HG03565 (cell line): Measurements from ENCODE around the gene SLC38A8.

Experiments used
- ATAC-seq: cut with Tn5 transposase; IDR thresholded peaks from one replicate; pipeline ENCODE4 v1.9.1; 2021; ENCODE audit warnings: mild to moderate bottlenecking, moderate library complexity; ENCODE audit not compliant: unreplicated experiment

SLC38A8 gene

DNA sequence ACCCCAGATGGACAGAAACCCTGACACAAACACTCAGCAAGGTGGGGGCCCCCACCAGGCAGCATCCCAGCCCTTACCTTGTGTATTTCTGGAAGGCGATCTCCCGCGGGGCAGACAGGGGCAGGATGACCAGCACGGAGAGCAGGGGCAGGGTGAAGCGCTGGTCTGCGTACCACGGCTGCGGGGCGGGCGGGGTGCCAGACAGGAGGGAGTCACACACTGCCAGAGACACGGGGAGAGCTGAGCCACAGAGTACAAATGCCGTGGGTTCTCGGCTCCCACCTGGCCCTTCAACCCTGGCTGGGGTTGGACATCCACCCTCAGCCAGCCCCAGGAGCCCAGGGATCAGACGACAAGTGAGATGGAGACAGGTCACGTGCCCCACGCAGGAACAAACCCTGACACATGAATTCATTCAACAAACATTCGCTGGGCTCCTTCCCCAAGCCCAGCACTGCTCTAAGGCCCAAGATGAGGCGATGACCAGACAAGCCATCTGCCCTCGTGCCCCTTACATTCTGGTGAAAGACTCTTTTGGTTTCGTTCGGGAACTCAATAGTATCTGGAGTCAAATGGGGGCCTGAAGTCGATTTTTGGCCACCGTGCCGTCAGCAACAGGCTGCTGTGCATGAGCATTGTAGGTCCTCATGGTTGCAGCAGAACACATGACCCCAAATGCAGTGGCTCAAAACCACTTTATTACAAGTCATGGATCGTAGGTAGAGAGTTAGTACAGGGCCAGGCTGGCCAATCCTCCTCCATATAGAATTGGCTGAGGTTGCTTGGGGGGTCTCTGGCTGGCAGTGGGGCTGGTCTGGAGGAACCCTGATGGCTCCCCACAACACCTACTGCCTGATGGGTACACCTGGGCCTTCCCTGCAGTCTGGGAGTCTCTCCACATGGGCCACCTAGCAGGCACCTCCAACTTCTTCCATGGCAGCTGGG is 9.1 kb downstream of the SLC38A8 start:
- ATAC-seq: no peak

DNA sequence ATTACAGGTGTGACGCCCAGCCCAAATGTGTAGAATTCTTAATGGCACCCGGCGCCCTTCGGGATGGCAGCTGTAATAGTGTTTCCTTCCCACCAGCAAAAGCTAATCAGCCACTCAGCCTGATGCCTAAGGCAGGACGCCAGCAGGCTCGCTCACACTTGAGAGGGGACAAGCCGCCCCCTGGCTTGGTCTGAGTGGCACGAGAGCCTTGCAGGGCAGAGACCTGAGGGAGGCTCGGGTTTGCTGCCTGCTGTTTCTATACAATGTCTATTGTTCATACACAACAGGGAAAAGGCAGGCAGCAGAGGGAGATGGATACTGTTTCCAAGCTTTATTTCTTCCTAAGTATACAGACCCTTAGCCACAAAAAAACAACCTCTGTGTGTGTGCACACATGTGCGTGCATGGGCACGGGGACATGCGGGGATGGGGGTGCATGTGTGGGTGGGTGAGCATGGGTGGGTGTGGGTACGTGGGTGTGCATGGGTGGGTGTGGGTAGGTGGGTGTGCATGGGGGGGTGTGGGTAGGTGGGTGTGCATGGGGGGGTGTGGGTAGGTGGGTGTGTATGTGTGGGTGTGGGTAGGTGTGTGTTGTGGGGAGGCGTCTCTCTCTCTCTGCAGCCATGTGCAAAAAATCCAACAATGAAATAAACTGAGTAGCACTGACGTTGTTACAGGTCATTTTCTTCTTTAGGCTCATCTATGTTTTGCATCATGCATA is 10.0 kb downstream of the SLC38A8 start:
- no peak for ATAC-seq

DNA sequence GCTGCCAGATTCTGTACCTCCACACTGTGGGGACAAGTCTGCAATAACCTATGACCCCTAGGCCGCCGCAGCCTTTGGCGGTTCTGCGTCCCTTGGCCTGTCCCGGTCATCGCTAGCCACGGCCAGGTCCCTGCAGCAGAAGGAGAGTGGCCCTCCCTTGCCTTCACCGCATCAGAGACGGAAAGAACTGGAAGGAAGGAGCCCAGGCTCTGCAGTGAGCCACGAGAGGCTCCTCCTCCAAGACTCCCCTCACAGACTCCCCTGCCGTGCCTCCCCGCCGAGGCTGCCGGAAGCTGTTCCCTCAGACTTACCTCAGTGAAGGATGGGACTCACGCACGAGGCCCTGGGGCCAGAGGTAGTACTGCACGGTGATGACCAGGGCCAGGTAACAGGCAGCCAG is 11.0 kb downstream of the SLC38A8 start:
- ATAC-seq: no peak

DNA sequence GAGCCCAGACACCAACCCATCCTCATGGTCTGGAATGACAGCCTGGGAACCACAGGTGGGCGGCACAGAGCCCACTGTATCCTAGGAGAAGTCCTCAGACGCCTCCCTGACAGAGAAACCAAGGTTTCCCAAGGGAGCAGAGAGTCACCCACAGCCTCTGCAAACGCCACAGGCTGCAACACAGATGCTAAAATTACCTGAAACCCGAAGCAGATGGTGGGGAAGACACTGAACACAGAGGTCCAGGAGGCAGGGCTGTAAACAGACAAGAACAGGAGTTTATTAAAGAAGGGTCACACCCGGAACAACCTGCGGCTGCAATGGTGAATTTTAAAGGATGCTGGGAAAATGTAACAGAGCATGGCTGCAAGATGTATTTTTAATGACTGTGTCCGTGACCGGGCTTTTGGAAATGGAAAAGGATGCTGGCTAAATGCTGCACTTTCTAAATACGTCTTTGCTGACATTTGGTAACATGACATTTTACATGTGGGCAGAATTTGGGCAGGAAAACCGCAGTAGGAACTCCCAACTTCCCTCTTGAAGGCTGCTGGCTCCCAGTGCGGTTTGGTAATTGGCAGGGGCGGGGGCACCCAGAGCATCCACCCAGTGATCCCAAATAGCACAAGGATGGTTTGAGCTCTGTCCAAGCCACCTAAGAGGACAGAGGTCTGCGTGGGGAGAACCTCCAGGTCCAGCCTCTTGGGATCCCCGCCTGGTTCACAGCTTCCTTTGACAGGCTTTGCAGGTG is 13.1 kb downstream of the SLC38A8 start:
- no peak for ATAC-seq

DNA sequence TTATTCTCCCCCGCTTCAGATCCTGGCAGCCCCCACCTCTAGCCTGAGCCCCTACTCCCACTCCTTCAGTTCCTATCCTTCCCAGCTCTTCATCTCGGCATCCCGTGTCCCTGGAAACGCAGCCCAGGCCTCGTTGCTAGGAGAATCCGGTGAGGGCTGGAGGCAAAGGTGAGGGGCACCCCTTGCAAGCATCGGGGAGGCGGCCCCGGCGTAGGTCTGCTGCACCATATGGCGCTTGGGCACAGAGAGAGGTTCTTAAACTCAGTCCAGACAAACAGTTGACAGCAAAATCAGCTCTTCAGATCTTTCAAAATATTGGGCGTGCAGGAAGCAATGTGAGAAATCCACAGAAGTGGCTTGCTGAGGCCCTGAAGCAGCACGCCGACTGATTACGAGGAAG is 15.0 kb downstream of the SLC38A8 start:
- ATAC-seq: no peak

DNA sequence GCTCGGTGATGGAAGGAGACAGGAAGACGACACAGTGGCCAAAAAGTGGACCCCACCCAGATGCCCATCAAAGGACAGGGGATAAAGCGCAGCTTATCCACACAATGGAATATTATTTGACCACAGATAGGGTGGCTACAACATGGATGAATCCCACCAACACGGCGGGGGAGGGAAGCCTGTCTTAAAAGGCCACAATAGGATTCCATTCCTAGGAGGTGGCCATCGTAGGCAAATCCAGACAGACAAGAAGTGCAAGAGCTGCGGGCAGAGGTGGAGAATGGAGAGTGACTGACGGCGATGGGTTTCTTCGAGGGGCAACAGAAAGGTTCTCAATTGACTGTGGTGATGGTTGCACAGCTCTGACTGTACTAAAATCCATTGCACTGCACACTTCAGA is 16.0 kb downstream of the SLC38A8 start:
- no peak for ATAC-seq

DNA sequence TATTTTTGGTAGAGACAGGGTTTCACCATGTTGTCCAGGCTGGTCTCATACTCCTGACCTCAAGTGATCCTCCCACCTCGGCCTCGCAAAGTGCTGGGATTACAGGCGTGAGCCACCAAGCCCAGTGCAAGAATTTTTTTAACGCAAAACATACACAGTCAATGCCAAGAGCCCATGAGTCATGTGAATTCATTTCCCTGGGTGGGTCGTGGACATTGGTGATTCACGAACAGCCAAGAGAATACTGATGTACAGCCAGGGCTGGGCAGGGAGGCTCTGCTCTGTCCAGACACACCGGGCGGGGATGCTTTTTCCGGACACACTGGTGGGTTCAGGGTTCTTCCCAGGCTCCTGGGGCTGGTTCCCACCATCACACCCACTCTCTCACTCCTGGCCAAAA is 17.7 kb downstream of the SLC38A8 start:
- no peak for ATAC-seq

DNA sequence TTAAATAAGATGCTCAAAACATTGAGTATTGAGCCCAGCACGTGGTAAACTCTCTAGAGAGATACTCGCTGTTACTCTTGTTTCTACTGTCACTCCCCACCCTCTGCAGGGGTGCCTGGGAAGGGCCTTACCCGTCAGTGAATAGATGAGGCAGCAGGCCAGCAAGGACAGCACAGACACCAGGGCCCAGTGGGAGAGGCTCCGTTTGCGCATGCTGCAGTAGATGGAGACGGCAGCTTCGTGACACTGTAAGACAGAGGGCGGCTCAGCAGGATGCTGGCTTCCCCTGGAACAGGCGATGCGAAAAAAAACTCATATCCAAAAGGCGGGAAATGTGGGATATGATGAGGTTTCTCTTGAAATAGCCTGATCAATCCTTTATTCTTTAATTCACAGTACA is 20.0 kb downstream of the SLC38A8 start:
- ATAC-seq: no peak

DNA sequence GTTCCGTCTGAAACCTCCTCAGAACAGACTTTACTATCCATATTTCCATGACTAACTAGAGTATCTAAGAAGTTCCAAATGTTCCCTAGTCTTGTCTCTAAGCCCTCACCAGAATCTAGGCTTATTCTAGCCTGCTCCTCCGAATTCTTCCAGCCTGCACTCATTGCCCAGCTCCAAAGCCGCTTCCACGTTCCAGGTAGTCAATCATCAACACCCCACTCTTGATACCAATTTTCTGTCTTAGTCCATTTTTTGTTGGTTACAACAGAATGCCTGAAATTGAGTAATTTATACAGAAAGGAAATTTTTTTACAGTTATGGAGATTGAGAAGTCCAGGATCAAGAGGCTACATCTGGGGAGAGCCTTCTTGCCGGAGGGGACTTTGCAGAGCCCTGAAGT is 21.1 kb downstream of the SLC38A8 start:
- no peak for ATAC-seq

DNA sequence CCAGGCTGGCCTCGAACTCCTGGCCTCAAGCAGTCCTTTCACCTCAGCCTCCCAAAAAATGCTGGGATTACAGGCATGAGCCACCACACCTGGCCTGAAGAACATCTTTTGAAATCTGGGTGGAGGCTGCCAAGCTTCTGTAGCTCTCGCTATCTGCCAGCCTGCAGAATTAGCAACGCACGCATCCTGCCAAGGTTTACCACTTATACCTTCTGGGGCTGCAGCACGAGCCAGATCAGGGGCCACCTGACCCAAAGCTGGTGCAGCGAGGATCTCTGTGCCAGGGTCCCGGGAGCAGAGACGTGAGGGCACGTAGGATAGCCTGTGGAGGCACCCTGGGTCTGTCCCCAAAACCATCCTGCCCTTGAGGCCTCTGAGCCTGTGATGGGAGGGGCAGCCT is 22.2 kb downstream of the SLC38A8 start:
- ATAC-seq: no peak

DNA sequence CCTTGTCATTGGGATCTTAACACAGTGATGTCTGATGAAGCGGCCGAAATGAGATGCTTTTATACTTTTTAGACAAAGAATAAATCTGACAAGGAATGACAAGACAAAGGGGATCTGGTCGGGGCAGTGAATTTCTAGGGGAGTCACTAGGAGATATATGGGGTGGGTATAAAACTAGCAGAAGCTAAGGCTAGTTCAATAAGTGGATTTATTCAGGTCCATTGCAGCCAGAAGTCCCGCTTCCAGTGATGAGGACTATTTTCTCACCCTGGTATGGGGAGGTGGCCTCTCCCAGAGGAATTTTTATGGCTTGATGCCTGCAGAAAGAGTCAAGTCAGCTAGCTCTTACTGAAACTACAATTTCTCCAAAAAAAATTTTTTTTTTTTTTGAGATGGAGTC is 23.9 kb downstream of the SLC38A8 start:
- no peak for ATAC-seq

DNA sequence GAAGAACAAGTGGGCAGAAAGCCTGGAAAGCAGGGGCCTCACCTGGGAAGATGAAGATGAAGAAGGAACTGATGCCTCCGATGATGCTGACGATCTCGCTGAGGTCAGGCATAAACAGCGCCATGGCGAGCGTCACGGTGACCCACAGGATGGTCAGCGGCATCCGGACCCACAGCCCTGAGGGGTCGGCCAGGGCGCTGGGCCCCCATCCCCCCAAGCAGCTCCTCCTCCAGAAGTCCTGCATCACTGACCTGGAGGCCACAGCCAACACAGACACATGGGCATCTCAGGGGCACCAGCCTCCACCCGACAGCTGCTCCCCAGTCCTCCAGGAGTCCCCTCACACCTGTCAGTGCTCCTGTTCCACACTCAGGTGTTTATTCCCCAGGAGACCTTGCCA is 26.1 kb downstream of the SLC38A8 start:
- ATAC-seq: no peak

DNA sequence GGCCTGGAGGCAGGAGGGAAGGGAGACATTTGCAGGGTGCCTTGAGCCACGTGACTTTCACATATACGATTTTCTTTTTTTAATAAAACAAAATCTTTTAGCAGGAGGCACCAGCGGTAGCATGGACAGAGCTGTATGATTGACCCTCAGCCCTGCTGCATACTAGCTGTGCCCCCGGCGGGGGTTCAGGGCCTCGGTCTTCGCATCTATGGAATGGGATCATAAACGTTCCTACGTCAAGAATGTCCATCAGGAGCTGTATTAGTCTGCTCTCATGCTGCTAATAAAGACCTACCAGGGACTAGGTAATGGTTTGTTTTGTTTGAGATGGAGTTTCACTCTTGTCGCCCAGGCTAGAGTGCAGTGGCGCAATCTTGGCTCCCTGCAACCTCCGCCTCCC is 27.2 kb downstream of the SLC38A8 start:
- no peak for ATAC-seq

DNA sequence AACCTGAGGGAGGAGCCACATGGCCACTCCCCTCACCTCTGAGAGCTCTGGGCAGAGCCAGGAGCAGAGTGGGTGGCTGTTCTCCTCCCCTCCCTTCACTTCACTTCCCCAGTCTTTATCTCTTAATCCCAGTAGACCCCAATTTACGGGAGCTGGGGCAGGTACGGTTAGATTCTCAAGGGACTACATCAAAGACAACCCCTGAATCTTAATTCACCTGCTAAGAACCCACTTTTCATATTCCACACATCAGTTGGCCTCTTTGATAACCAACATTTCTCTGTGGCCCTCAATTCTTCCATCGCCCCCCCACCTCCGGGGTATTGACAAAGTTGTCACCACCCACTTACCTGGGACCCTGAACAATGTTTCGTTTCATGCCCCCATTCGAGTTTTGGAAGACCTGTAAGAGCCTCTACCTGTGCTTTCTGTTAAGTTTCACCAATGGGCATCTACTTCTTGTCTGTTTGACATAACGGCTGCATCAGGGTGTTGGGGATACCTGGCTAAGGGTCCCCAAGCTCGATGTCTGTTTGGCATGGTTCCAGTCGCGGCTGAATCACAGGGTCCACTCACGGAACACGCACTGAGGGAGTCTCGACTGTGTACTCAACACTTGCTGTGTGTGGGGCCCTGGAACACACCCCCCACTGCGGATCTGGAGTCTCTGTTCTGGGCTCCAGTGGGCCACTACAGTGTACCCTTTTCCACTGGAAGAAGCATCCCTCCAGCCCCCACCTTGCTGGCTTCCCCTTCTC is 27.8 kb downstream of the SLC38A8 start:
- peak; percentile 37 for ATAC-seq

DNA sequence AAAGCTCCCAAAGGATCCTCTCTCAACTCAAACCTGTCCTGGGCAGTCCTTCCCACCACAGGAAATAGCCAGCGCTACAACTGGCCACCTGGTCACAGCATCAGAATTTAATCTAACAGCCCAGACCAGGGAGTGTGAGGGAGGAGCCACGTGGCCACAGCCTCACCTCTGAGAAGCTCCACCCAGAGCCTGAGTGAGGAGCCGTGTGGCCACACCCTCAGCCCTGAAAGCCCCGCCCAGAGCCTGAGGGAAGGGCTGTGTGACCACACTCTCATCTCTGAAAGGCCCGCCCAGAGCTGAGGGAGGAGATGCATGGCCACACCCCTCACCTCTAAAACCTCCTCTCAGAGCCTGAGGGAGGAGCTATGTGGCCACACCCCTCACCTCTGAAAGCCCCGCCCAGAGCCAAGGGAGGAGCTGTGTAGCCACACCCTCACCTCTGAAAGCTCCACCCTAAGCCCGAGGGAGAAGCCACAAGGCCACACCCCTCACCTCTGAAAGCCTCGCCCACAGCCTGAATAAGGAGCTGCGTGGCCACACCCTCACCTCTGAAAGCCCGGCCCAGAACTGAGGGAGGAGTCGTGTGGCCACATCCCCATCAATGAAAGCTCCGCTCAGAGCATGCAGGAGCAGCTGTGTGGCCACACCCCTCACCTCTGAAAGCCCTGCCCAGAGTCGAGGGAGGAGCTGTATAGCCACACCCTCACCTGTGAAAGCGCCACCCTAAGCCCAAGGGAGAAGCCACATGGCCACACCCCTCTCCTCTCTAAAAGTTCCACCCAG is 28.6 kb downstream of the SLC38A8 start:
- peak; percentile 68 for ATAC-seq

DNA sequence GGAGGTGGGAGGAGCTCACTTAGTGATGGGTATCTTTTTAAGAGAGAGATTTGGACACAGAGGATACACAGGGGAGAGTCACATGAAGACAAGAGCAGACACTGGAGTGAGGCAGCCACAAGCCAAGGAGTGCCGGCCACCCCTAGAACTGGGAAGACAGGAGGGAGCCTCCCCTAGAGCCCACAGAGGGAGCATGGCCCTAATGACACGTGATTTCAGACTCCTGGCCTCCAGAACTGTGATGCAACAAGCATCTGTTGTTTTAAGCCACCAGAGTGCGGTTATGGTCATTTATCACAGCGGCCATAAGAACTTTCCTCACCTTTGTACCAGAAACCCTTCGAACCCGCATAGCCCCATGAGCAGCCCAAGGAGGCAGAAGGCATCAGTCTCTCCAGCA is 33.3 kb downstream of the SLC38A8 start:
- no peak for ATAC-seq

DNA sequence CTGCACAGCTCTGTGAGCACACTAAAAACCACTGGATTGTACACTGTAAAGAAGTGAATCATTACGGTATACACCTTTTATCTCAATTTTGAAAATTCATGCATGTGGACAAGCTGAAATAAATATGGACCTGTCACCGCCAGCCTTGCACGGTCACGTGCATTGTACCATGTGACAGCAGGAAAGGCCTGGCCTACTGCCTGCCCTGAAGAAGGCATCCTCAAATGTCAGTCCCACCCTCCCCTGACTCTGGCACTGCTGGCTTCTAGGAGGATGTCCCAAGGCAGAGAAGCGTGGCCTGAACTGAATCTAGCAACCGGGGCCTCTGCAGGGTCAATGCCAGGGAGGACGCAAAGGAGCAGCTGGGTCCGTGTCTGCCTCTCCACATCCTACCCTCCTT is 34.6 kb downstream of the SLC38A8 start:
- no peak for ATAC-seq

DNA sequence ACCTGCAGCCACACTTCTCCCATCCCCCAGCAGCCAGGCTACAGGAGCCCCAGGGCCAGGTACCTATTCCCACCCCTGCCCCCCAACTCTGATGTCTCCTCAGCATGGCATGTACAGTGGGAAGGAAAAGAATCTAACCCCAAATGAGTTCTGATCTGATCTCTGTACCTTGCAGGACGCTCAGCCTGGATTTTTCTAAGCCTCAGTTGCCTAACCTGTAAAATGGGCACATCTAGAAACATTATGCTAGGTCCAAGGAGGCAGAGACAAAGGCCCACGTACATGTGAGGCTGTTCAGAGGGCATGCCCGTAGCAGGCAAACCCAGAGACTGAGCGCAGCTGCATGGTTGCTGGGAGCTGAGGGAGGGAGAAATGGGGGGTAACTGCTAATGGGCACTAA is 35.1 kb downstream of the SLC38A8 start:
- ATAC-seq: no peak

DNA sequence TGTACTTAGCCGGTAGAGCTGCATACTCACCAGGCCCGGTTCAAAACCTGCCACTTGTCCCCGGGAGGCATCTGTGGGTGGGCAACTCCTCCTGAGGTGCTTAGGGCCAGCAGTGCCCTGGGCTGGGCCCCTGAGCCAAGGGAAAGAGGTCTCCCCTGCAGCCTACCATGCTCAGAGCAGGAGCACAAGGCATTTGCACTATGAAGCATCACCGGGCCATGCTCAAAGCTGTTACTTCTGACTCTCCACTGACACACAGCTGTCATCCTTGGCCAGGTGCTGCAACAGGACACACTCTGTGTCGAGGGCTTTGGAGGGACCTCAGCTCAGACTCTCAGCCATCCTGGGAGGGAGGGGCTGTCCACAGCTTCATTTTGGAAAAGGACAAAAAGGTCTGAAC is 37.2 kb downstream of the SLC38A8 start:
- ATAC-seq: no peak

DNA sequence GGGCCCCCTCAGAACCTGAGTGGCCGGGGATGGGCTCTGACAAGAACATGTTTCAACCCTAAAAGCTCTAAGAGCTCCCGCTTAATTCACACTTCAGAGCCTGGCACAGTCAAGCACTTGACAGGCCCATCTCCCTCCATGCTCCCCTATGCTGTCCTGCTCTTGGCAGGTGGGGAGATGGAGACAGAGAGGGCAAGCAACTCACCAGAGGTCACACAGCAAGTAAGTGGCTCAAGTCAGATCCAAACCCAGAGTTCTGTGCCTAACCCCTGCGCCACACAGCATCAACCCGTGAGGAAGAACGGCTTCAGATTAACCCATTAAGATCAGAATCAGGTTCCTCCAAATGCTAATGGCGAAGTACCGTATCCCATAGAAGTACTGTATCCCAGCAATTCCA is 38.2 kb downstream of the SLC38A8 start:
- no peak for ATAC-seq
